ENCODE measurements around the gene GREB1.
A peak's percentile ranks its signal among the peaks of the same experiment; 100 is the strongest.

The GREB1 gene

DNA sequence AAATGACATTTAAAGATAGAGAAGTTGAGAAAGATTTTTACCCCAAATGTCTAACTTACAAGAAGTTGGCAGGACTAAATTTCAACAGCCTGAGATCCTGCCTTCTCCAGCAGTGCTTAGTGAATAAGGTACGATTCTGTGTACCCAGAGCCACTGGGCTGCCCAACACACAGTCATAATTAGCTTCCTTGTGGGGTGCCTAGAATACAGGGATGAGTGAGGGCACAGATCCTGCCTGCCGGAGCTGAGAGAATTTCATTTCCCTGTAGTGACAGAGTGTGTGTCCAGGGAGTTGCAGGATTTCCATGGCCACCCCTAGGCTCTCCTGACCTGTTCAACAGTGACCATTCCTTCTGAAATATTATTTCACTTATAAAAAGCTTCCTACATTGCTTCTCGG is 27.0 kb downstream of the GREB1 start:
- Histone ChIP-seq H3K79me2 (ENCODE audit: control insufficient read depth, insufficient read depth, low read length, poor library complexity) (no peaks in the 10 kb centered on the region), H2BK12ac (ENCODE audit: low read length) (no peak overlapping the region), H2BK120ac (ENCODE audit: insufficient read depth, low read length, poor library complexity) (no peak overlapping the region), H3K14ac (ENCODE audit: low read length) (no peak overlapping the region), H3K4me2 (ENCODE audit: low read length) (no peak overlapping the region), H3K36me3 (ENCODE audit: control insufficient read depth in 1 of 2, insufficient read depth in 2 of 2, low read length in 2 of 2) (no peaks in the 10 kb centered on the region), H4K91ac (ENCODE audit: low read depth, low read length) (no peak overlapping the region), H2AFZ (ENCODE audit: insufficient read depth, low read length, poor library complexity) (no peak overlapping the region), H3K4me1 (ENCODE audit: control insufficient read depth in 1 of 2, insufficient read depth in 2 of 2, low read length in 2 of 2) (peaks cover 27 to 34% of the 10 kb centered on the region in 2 experiments), H3K18ac (ENCODE audit: low read length) (no peak overlapping the region), H2AK5ac (ENCODE audit: low read length) (no peak overlapping the region), H3K27ac (ENCODE audit: low read depth, low read length) (no peak overlapping the region), H2BK5ac (ENCODE audit: low read depth, low read length, poor library complexity) (no peak overlapping the region), H3K27me3 (ENCODE audit: insufficient read depth, low read length) (no peaks in the 10 kb centered on the region), H3K23ac (ENCODE audit: low read length) (no peak overlapping the region), H3K9me3 (ENCODE audit: insufficient read depth, low read depth, low read length) (peaks cover 2% of the 10 kb centered on the region), H3K79me1 (ENCODE audit: low read length) (peaks cover 6% of the 10 kb centered on the region), H3K9ac (ENCODE audit: low read length) (no peak overlapping the region), H4K12ac (ENCODE audit: low read depth, low read length) (no peak overlapping the region), H4K8ac (ENCODE audit: low read depth, low read length) (no peak overlapping the region), H3K4ac (ENCODE audit: low read depth, low read length) (no peak overlapping the region), H3K4me3 (ENCODE audit: low read depth, low read length) (no peak overlapping the region)
- no peak for DNase-seq
- no CpG with 5 or more reads among the region's 3 CpGs for WGBS (ENCODE audit: extremely low coverage, insufficient coverage, insufficient read length)

DNA sequence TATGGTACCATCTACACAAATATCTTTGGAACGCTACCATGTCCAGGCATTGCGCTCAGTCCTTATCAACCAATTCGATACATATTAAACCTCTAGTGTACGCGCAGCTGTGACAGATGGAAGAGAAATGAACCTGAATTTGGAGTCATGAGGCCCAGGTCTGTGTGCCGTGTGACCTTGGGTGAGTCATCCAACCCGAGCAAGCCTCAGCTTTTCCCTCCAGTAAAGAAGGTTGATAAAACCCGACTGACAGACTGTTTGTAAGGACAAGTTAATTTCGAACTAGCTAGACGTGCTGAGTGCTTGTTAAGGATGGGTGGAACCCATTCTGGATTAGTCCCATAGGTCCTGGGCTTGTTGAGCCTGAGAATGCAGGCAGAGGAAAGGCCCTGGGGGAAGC is 28.2 kb downstream of the GREB1 start:
- Histone ChIP-seq H3K4ac (ENCODE audit: low read depth, low read length) (no peak overlapping the region), H2BK120ac (ENCODE audit: insufficient read depth, low read length, poor library complexity) (no peak overlapping the region)

DNA sequence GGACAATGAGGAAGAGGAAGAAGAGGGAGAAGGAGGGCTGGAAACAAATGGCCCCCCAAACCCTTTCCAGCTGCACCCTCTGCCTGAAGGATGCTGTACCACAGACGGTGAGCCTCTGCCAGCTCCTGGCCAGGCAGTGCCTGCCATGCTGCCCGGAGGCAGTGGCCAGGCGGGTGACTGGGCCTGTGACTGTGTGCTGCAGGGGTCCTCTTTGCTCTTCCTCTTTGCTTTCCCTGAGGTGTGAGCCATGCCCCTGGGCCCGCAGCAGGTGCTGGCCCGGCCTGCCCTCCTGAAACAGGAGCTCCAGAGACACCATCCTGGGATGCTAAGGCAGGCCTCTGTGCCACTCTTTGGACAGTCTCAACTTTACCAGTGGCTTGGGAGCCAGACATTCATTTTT is 28.6 kb downstream of the GREB1 start:
- Histone ChIP-seq H3K36me3 (ENCODE audit: control insufficient read depth in 1 of 2, insufficient read depth in 2 of 2, low read length in 2 of 2) (peaks cover 0 to 2% of the 10 kb centered on the region in 2 experiments), H3K14ac (ENCODE audit: low read length) (no peak overlapping the region), H2BK120ac (ENCODE audit: insufficient read depth, low read length, poor library complexity) (no peak overlapping the region), H2AFZ (ENCODE audit: insufficient read depth, low read length, poor library complexity) (no peak overlapping the region), H3K79me1 (ENCODE audit: low read length) (peaks cover 6% of the 10 kb centered on the region), H3K4me1 (ENCODE audit: control insufficient read depth in 1 of 2, insufficient read depth in 2 of 2, low read length in 2 of 2) (peaks cover 18 to 25% of the 10 kb centered on the region in 2 experiments), H3K9me3 (ENCODE audit: insufficient read depth, low read depth, low read length) (peaks cover 2% of the 10 kb centered on the region), H2AK5ac (ENCODE audit: low read length) (no peak overlapping the region), H3K23ac (ENCODE audit: low read length) (no peak overlapping the region), H2BK5ac (ENCODE audit: low read depth, low read length, poor library complexity) (no peak overlapping the region), H2BK12ac (ENCODE audit: low read length) (no peak overlapping the region), H3K27ac (ENCODE audit: low read depth, low read length) (no peak overlapping the region), H3K9ac (ENCODE audit: low read length) (no peak overlapping the region), H4K91ac (ENCODE audit: low read depth, low read length) (no peak overlapping the region), H3K79me2 (ENCODE audit: control insufficient read depth, insufficient read depth, low read length, poor library complexity) (no peaks in the 10 kb centered on the region), H3K18ac (ENCODE audit: low read length) (no peak overlapping the region), H3K4ac (ENCODE audit: low read depth, low read length) (no peak overlapping the region), H3K4me3 (ENCODE audit: low read depth, low read length) (no peak overlapping the region), H3K4me2 (ENCODE audit: low read length) (no peak overlapping the region), H4K8ac (ENCODE audit: low read depth, low read length) (no peak overlapping the region), H3K27me3 (ENCODE audit: insufficient read depth, low read length) (no peaks in the 10 kb centered on the region), H4K12ac (ENCODE audit: low read depth, low read length) (no peak overlapping the region)
- no CpG with 5 or more reads among the region's 5 CpGs for WGBS (ENCODE audit: extremely low coverage, insufficient coverage, insufficient read length)
- no peak for DNase-seq

More for the DNA sequence above, 28.2 kb downstream of the GREB1 start:
- Histone ChIP-seq H4K8ac (ENCODE audit: low read depth, low read length) (no peak overlapping the region), H3K4me1 (ENCODE audit: control insufficient read depth in 1 of 2, insufficient read depth in 2 of 2, low read length in 2 of 2) (peaks cover 20 to 27% of the 10 kb centered on the region in 2 experiments), H3K79me2 (ENCODE audit: control insufficient read depth, insufficient read depth, low read length, poor library complexity) (no peaks in the 10 kb centered on the region), H4K12ac (ENCODE audit: low read depth, low read length) (no peak overlapping the region), H3K9ac (ENCODE audit: low read length) (no peak overlapping the region), H3K14ac (ENCODE audit: low read length) (no peak overlapping the region), H3K27me3 (ENCODE audit: insufficient read depth, low read length) (no peaks in the 10 kb centered on the region), H3K27ac (ENCODE audit: low read depth, low read length) (no peak overlapping the region), H3K23ac (ENCODE audit: low read length) (no peak overlapping the region), H3K4me2 (ENCODE audit: low read length) (no peak overlapping the region), H2AFZ (ENCODE audit: insufficient read depth, low read length, poor library complexity) (no peak overlapping the region), H4K91ac (ENCODE audit: low read depth, low read length) (no peak overlapping the region), H3K9me3 (ENCODE audit: insufficient read depth, low read depth, low read length) (peaks cover 2% of the 10 kb centered on the region), H3K4me3 (ENCODE audit: low read depth, low read length) (no peak overlapping the region), H3K36me3 (ENCODE audit: control insufficient read depth in 1 of 2, insufficient read depth in 2 of 2, low read length in 2 of 2) (no peaks in the 10 kb centered on the region), H2BK12ac (ENCODE audit: low read length) (no peak overlapping the region), H2AK5ac (ENCODE audit: low read length) (no peak overlapping the region), H2BK5ac (ENCODE audit: low read depth, low read length, poor library complexity) (no peak overlapping the region), H3K79me1 (ENCODE audit: low read length) (peaks cover 6% of the 10 kb centered on the region), H3K18ac (ENCODE audit: low read length) (no peak overlapping the region)
- WGBS (ENCODE audit: extremely low coverage, insufficient coverage, insufficient read length), result no CpG with 5 or more reads among the region's 10 CpGs
- no peak for DNase-seq

DNA sequence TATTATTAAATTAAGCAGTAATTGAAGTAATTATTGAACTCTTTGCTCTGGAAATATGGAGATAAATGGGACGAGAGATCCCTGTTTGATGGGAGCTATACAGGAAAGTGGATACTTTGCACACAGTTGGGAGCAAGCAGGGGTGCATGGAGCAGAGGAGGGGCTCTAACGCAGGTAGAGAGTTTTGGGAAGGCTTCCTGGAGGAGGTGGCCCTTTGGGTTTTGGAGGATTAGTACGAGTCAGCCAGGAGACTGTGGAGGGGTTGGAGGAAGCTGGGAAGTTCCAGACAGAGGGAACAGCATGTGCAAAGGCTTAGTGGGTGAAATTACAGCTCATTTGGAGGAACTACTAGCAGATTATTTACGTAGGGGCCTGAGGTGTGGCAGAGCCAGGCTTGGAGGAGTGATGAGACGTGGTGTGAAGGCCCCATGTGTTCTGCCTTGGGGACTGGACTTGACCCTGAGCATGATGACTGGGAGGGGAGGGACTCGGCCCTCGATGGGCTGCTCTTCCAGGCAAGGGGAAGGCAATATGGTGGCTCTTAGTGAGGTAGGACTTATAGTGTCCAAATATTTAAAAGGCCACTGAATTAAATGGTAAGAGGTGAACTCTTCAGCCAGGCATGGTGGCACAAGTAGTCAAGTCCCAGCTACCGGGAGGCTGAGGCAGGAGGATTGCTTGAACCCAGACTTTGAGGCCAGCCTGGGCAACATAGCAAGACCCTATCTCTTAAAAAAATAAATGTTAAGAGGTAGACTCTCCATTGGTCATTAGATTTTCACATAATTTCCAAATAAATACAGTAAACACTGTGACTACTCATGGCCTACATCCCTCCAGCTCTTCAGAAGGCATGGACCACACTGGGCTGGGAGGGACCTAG is 30.2 kb downstream of the GREB1 start:
- H3K4me2 ChIP-seq (ENCODE audit: low read length), result no peak overlapping the region
- no peak for DNase-seq
- H3K4me1 ChIP-seq (ENCODE audit: control insufficient read depth in 1 of 2, insufficient read depth in 2 of 2, low read length in 2 of 2), result peaks cover 10 to 15% of the 10 kb centered on the region in 2 experiments
- no peak overlapping the region for H3K14ac ChIP-seq (ENCODE audit: low read length)
- H3K23ac ChIP-seq (ENCODE audit: low read length), result peak overlapping the region; percentile 54
- H3K4ac ChIP-seq (ENCODE audit: low read depth, low read length), result no peak overlapping the region
- H2AFZ ChIP-seq (ENCODE audit: insufficient read depth, low read length, poor library complexity), result no peak overlapping the region
- H3K79me1 ChIP-seq (ENCODE audit: low read length), result peaks cover 4% of the 10 kb centered on the region
- H3K9me3 ChIP-seq (ENCODE audit: insufficient read depth, low read depth, low read length), result peaks cover 2% of the 10 kb centered on the region
- no peak overlapping the region for H2BK120ac ChIP-seq (ENCODE audit: insufficient read depth, low read length, poor library complexity)
- WGBS (ENCODE audit: extremely low coverage, insufficient coverage, insufficient read length), result no CpG with 5 or more reads among the region's 8 CpGs
- peak overlapping the region; percentile 32 for H3K18ac ChIP-seq (ENCODE audit: low read length)
- H4K91ac ChIP-seq (ENCODE audit: low read depth, low read length), result no peak overlapping the region
- H3K27ac ChIP-seq (ENCODE audit: low read depth, low read length), result no peak overlapping the region
- H4K8ac ChIP-seq (ENCODE audit: low read depth, low read length), result no peak overlapping the region
- H3K36me3 ChIP-seq (ENCODE audit: control insufficient read depth in 1 of 2, insufficient read depth in 2 of 2, low read length in 2 of 2), result peaks cover 0 to 5% of the 10 kb centered on the region in 2 experiments
- H4K12ac ChIP-seq (ENCODE audit: low read depth, low read length), result no peak overlapping the region
- H2BK5ac ChIP-seq (ENCODE audit: low read depth, low read length, poor library complexity), result no peak overlapping the region
- no peak overlapping the region for H3K9ac ChIP-seq (ENCODE audit: low read length)
- no peak overlapping the region for H2BK12ac ChIP-seq (ENCODE audit: low read length)
- H3K79me2 ChIP-seq (ENCODE audit: control insufficient read depth, insufficient read depth, low read length, poor library complexity), result no peaks in the 10 kb centered on the region
- H2AK5ac ChIP-seq (ENCODE audit: low read length), result no peak overlapping the region
- H3K4me3 ChIP-seq (ENCODE audit: low read depth, low read length), result peak overlapping the region; percentile 30
- no peaks in the 10 kb centered on the region for H3K27me3 ChIP-seq (ENCODE audit: insufficient read depth, low read length)

Data from trophoblast cell (in vitro differentiated cells and primary cell).